Stimulated activated CD4-positive, alpha-beta T cell treated with anti-CD3 and anti-CD28 coated beads, Interleukin-2, amount 100 ng/mL, for 24 hours (primary cell): ENCODE data around the gene GALT.

Experiments used
- DNase-seq, 2 donors: peaks; one replicate each; pipeline ENCODE4 v3.0.0-alpha.2; 2020

GALT gene

DNA sequence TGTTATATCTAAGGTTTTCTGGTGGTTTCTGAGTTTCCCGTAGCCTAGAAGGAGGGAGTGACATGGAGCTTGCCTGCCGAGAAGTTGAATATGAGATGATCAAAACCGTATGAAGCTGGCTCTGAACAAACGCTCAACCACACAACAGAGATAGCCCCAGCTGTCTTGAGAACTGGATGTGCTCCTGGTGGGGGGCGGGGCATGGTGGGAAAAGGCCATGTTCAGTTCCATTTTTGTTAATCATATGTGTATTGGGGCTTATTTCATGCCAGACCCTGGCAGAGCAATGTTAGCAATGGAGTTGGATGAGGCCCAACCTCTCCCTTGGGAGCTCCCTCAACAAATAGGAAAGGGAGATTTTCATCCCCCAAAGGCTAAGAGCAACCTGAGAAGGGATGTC lies 39.8 kb downstream of the GALT start:
- no peak for DNase-seq

DNA sequence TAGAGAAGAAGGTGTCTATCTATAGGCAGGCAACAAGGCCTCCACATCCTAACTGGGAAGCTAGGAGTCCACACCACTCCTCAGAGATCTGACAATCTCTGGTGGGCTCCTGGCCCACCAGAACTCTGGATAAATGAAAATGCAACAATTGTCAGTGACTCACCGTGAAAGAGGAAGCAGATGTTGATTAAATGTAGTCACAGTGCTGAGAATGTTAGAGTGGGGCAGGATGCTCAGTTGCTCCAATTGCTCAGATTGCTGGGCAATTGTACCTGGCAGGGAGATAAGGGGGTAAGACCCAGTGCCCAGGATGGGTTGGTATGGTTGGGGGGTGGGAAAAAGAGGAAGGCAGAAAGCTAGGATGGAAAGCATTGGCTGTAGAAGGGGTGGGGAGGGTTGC lies 40.3 kb downstream of the GALT start:
- DNase-seq: no peak

DNA sequence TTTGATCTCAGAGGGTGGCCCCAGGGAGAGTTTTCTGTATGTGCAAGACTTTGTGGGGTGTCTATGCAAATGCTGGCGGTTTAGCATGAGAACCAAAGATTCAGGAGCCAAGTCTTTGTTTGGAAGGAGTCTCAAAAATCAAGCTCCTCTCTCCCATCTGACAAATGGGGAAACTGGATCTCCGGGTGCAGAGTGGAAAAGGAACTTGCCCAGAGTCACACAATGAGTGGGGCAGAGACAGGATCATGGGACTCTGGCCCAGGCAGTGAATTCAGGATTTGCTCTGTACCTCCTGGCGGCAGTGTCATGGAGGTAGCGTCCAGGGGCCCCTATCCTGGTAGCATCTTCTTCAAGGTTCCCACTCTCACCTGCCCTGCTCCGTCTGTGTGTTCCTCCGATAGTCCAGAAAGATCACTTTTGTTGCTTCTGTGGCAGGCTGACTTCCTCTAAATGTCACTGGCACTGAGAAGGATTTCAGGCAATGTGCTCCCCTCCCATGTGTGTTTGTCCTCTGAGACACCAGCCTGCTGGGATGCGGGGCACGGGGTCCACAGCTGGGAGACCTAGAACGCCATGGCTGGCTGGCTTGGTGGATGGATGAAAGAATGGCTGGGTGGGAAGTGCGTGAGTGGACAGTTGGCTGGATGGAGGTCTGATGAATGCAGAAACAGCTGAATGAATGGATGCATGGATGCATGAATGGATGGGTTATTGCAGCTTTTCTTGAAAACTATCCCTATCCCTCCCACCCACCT lies 41.0 kb downstream of the GALT start:
- no peak for DNase-seq

DNA sequence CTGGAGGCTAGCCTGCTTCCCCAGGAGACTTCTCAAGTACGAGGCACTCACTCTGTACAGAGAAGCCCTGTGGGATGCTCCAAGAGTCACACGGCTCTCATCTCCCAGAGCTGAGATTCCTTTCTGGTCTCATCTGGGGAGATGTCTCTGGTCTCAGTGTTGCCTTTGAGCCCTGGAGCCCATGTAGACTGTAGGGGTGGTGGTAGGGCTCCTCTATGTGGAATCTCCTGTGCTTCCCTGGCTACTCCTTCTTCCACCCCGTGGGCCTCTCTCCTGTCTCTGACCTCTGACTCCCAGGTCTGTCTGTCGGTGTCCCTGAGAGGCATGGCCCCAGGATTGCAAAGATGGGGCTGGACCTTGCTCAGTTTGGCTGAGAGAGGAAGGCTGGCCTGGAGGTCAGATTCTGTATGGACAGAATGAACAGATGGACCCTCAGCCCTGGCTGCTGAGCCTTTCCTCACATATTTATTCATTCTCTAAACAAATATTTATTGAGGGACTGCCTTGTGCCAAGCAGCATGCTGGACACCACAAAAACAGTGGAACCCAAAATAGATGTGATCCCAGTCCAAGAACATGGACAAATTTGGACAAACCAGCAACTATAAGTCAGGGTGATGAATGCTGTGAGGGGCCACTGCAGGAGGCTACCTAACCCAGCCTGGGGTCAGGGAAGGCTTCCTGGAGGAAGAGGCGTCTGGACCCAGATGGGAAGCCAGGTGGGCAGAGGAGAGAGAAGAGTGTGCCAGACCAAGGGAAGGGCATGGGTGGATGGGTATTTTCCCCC lies 42.0 kb downstream of the GALT start:
- no peak for DNase-seq

DNA sequence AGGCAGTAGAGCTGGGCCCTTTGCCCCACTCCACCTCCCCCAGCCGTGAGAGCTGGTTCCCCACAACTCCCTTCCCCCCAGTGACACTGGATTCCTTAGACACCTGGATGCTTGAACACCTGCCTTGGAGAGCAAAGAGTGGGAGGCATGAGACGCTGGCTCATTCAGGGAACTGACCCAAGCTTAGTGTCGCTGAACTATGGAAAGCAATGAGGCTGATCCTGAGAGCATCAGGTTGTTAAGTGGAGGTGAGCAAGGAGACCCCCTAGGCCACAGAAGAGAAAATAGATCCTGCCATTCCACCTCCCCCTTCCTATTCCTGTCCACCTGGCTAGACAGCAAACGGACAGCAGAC lies 42.6 kb downstream of the GALT start:
- no peak for DNase-seq

DNA sequence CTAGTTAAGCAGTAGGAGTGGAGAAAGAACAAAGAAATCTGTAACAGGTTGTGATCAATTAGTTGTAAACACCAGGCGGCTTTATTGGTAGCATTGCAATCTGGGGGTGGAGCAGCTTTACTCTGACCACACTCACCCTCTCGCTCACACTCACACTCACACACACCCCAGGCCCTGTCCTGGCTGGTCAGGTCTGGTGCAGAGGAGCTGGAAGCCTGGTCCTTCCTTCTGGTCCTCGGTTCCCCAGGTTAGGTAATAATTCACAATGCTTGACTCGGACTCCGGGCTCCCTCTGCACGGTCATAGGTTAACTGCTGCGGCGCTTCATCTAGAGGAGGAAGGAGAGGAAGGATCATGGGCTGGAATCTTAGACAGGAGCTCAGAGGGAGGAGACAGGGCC lies 43.0 kb downstream of the GALT start:
- DNase-seq: no peak

DNA sequence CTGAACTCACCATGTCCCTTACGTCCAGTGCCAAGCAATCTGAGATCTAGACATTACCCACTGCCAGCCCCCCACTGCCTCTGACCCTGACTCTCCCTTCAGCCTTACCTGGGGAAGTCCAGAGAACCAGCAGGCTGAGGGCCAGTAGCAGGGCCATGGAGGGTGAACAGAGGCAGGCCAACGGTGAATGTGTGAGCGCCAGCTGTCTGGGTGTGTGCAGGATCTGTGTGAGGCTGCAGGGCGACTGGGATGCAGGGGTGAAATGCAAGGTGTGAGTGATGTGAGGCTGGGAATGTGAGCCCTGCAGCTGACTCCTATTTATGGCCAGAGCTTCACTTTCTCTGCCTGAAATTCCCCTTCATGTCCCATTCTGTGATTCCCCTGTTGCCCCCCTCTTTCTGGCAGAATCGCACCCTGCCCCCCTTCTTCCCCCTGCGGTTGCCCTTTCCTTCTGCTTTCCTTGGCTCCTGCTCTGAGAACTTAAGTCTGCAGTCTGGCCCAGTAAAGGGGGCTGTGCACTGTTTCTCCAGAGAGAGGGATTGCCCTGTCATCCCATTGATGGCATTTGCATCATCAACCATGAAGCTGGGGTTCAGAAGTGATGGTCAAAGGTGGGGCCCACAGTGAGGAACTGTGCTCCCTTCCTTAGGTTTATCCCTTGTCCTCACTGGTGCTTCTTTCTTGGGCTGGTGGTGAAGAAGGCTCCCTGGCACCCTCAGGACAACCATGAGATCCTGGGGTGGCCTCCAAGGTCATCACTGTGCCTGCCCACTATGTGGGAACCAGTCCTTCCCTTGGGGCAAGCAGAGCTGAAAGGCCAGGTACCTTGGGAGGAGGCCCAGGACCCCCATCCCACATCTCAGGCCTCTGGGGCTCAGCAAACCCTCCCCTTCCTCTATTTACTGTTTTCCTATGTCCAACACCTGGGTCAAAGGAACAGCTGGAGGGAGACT lies 44.8 kb downstream of the GALT start, which contains the start of gene CCL19:
TSS of gene CCL19 (minus strand) at position 294 of the 953 bp plus-strand sequence. CDS start at position 157, 137 bp downstream.
- no peak for DNase-seq

DNA sequence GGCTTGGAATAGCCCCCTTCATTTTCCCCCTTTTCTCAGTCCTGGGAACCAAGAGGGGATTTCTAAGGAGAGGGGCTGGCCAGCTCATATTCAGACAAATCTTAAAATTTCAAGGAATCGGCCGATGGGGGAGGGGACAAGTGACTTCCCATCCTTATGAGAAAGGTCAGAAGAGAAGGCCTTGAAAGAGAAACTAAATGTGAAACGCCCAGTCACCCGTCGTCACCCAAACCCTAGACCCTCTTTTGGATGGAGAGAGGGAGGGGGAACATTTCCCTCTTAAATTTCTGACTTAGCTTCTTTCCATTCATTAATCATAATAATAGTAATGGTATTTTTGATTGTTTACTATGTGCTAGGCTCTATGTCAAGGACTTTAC lies 45.5 kb downstream of the GALT start:
- DNase-seq: no peak

DNA sequence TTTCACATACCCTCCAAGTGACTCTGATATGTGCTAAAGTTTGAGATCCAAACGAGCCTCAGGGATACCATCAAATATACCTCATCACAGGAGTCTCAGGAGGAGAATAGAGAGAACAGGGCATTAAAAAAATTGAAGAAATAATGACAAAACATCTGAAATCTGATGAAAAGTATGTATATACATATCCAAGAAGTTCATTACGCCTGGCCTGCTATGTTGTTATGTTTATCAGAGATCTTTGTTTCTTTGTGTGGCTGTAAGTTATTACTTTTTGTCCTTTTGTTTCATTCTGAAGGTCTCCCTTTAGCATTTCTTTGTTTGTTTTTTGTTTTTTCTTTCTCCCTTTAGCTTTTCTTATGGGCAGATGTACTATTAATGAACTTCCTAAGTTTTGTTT lies 47.1 kb downstream of the GALT start:
- DNase-seq: no peak

DNA sequence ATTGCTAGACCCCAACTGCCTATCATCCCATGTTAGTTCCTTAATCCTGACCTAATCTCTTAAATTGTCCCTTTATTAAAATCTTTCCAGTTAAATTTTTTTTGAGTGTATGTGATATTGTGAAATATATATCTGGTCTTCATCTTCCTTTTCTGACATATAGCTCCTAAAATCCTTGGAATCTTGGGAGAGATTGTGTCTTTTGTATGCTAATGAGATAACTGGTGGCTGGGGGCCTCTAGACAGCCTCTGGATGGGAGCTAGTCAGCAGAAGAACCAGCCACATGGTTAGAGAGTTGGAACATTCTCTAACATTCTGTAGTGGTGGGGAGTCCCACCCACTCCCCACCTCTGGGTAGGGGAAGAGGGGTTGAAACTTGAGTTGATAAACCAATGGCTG lies 48.3 kb downstream of the GALT start:
- no peak for DNase-seq
